ENCODE results near the gene ISOC2. TPM values are rescaled to one million over a fixed set of nuclear protein-coding genes. Genes with fewer than 3 reads are reported as not detected.

ISOC2 gene
- total RNA-seq, 1 donor from 2014 or later, result 36.7 TPM

DNA sequence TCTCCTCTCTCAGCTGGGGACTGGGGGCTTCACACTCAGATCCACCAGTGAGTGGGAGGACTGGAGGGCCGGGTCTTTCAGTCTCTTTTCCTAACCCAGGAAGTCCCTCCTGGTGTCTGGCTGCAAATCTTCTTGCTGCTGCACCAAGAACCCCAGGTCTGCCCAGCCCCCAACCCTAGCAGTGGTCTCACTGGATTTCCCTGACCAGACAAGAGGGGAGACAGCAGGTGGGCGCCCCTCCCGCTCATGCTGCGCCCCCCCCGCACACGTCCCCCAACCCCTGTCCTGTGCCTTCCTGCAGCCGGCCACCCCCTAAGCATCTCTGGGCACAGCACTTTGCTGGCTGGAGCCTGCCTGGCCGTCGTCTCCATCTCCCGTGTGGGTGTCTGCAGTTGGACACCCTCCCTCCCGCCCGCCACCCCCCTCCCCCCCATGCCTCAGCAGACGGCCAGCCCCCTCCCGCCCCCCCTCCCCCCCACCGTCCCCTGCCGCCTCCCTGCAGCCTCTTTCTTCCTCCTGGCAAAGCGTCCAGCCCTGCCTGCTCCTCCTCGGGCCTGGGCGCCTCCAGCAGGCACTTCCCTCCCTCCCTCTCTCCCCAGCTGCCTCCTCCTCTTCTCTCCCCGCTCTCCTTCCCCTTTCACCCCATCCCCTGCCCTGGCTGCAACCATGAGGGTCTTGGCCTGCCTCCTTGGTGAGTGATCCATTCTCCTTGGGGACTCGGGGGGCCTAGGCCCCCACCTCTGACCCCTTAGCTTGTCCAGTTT lies 26.7 kb upstream of the ISOC2 start, which contains the start of gene SSC5D:
TSS of gene SSC5D (plus strand) at position 513 of the 764 bp plus-strand sequence. CDS start at position 667, 154 bp downstream.
- Mint-ChIP-seq H3K36me3 (ENCODE audit: low read depth) (no peaks in the 10 kb centered on the region), H3K27ac (ENCODE audit: unreplicated experiment) (peak within 1 kb of the TSS; percentile 93), H3K9me3 (no peaks in the 10 kb centered on the region), H3K27me3 (ENCODE audit: low read depth) (peaks cover 7% of the 10 kb centered on the region), H3K4me1 (peaks cover 19% of the 10 kb centered on the region), H3K4me3 (peak within 1 kb of the TSS; percentile 86)
- TF ChIP-seq, protein P1, sequence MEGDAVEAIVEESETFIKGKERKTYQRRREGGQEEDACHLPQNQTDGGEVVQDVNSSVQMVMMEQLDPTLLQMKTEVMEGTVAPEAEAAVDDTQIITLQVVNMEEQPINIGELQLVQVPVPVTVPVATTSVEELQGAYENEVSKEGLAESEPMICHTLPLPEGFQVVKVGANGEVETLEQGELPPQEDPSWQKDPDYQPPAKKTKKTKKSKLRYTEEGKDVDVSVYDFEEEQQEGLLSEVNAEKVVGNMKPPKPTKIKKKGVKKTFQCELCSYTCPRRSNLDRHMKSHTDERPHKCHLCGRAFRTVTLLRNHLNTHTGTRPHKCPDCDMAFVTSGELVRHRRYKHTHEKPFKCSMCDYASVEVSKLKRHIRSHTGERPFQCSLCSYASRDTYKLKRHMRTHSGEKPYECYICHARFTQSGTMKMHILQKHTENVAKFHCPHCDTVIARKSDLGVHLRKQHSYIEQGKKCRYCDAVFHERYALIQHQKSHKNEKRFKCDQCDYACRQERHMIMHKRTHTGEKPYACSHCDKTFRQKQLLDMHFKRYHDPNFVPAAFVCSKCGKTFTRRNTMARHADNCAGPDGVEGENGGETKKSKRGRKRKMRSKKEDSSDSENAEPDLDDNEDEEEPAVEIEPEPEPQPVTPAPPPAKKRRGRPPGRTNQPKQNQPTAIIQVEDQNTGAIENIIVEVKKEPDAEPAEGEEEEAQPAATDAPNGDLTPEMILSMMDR (conservative IDR thresholded peaks at IDR 0.05), result no peak
- DNase-seq (ENCODE audit: low read depth, low spot score), result no peak

DNA sequence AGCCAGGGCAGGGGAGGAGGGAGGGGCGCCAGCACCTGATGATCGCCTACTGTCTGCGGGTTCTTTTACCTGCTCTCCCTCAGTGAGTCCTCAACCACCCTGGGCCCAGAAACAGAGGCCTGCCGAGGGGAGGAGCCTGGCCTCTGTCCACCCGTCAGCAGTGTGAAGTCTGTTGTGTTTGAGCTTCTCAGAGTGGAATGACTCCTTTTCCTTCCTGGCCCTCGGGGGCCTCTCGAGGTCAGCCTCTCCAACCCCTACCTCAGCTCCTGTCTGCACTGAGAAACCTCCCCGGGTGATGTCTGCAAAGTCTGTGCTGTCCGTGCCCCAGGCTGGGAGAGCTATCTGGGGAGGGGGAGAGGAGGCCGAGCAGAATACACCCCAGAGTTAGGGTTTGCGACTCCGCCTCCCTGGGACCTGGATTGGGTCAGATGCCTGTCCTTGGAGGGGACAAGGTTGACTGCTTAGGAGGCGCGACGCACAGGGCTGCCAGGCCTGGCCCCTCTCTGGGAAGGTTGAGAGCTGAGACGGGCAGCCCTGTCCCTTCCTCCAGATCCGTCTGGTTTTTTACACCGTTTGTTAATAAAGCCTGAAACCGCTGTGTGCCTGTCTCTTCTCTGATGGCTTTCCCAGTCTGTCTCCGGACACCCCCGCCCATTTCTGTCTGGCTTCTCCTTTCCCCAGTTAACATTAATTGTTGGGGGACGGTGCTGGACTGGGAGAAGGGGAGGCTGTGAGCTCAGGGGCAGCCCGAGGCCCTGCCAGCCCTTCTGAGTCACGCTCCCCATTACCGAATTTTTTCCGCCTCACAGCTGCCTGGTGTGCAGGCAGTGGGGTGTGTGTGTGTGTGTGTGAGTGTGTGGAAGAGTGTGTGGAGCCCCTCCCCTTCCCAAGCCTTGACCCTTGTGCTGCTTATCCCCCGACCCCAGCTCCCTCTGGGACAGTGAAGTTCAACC lies 25.8 kb upstream of the ISOC2 start:
- Mint-ChIP-seq H3K9me3 (no peaks in the 10 kb centered on the region), H3K27me3 (ENCODE audit: low read depth) (peaks cover 7% of the 10 kb centered on the region), H3K27ac (ENCODE audit: unreplicated experiment) (peak overlapping the region; percentile 93), H3K4me3 (peak overlapping the region; percentile 86), H3K4me1 (peaks cover 19% of the 10 kb centered on the region), H3K36me3 (ENCODE audit: low read depth) (no peaks in the 10 kb centered on the region)
- TF ChIP-seq, protein P1 (conservative IDR thresholded peaks at IDR 0.05), result no peak
- peak; percentile 39 for DNase-seq (ENCODE audit: low read depth, low spot score)

DNA sequence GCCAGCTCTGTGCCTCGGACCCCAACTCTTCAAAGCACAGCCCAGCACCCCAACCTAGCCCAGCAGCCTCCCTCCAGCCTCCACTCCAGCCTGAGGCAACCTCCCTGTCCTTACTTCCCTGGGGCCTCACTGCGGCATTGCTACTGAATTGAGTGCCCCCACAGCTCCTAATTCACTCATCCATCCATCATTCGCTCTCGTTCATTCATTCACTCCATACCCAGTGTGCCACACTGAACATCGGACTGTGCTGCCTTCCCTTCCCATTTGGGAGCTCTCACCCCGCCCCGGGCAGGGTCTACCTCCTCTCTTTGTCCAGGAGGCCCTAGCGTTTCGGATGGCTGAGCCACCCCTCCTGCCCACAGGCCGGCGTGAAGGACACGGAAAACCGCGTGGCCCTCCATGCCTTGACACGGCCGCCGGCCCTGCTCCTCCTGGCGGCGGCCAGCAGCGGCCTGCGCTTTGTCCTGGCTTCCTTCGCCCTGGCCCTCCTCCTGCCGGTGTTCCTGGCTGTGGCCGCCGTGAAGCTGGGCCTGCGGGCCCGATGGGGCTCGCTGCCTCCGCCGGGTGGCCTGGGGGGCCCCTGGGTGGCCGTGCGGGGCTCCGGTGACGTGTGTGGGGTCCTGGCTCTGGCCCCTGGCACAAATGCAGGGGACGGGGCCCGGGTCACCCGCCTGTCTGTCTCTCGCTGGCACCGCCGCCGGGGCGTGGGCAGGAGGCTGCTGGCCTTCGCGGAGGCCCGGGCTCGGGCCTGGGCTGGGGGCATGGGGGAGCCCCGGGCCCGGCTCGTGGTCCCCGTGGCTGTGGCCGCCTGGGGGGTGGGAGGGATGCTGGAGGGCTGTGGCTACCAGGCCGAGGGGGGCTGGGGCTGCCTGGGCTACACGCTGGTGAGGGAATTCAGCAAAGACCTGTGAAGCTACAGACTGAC lies 24.9 kb upstream of the ISOC2 start:
- Mint-ChIP-seq H3K27ac (ENCODE audit: unreplicated experiment) (peak overlapping the region; percentile 93), H3K27me3 (ENCODE audit: low read depth) (peaks cover 3% of the 10 kb centered on the region), H3K4me3 (peak overlapping the region; percentile 90), H3K4me1 (peaks cover 19% of the 10 kb centered on the region), H3K36me3 (ENCODE audit: low read depth) (no peaks in the 10 kb centered on the region), H3K9me3 (no peaks in the 10 kb centered on the region)
- no peak for DNase-seq (ENCODE audit: low read depth, low spot score)
- TF ChIP-seq, protein P1 (conservative IDR thresholded peaks at IDR 0.05), result no peak

DNA sequence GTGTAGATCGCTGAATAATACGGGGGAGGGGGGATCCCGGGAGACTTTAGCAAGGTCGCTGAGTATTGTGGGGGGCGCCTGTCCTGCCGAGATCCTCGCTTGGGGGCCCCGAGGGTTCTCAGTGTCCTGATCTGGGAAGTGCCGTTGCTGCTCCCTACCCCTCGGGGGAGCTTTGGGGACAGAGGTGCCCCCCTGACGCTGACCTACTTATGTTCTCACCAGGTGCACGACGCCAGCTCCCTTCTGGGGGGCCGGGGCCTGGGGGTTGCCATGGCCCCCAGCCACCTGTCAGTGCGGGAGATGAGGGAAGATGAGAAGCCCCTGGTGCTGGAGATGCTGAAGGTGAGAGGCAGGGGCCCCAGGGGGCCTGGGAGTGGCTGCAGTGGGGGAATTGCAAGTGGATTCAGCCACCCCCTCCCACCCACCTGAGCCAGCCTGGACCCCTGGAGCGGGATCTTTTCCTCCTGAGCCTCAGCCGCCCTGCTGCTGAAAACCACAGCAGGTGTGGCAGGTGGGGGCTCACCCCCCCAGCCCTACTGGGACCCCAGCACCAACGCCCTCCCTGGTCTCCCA lies 24.1 kb upstream of the ISOC2 start:
- peaks cover 19% of the 10 kb centered on the region for H3K4me1 Mint-ChIP-seq
- H3K36me3 Mint-ChIP-seq (ENCODE audit: low read depth), result no peaks in the 10 kb centered on the region
- peak overlapping the region; percentile 90 for H3K4me3 Mint-ChIP-seq
- DNase-seq (ENCODE audit: low read depth, low spot score), result no peak
- peaks cover 3% of the 10 kb centered on the region for H3K27me3 Mint-ChIP-seq (ENCODE audit: low read depth)
- no peaks in the 10 kb centered on the region for H3K9me3 Mint-ChIP-seq
- TF ChIP-seq, protein P1 (conservative IDR thresholded peaks at IDR 0.05), result no peak
- peak overlapping the region; percentile 96 for H3K27ac Mint-ChIP-seq (ENCODE audit: unreplicated experiment)

All from neural crest cell (in vitro differentiated cells).